ENCODE data around the gene TAGLN2.
A peak's percentile ranks its signal among the peaks of the same experiment; 100 is the strongest.

TAGLN2 gene

DNA sequence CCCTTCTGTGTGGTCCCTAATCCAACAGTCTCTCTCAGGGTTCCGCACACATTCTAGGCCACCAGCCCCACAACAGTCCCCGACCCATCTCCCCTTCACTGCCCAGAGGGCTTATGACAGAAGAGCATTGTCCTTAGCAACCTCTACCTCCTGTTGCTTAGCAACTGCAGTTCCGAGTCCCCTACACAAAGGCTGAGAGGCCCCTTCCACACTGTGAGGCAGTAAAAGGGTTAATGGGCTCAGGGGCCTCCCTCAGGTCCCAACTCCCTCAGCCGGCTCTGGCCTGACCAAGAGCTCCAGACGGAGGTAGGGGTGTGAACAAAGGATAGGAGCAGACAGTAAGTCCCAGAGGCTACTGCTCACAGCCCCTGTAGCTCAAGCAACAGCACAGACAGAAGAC lies 15.8 kb upstream of the TAGLN2 start:
- in situ Hi-C loops (cut with MboI; ENCODE audit: low pct_unique_long_range_greater_than_20kb, low sequenced_read_pairs, unreplicated experiment) = no loop called here
- DNase-seq (ENCODE audit: low spot score) = no peak
- no peak for TF ChIP-seq CTCF (IDR thresholded peaks at IDR 0.05; ENCODE audit: extremely low read depth, insufficient read depth, missing control alignments)

DNA sequence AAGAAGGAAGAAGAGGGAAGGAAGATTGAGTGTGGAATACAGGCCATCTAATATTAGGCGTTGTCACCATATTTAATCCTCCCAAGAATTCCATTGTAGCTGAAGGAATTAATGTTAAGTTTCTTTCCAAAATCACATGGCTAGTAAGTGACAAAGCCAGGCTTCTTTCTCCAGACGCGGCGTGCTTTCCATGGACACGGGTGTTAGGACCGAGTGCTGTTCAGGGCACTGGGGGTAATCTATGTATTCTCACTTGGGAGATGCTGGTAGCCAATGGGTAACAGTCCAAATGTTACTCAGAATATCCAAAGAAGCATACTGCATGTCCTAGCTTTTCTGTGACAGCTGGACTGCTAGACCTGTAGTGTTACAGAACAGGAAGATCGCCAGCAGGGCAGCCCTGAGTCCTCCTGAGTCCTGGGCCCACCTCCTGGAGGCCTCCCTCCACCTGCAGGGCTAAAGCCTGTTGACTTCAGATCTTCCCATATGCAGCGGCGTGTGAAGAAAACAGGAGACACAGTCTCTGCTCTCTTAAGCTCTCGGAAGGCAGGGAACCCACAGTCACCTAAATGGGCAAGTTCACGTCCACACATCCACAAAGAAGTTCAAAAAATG lies 14.8 kb upstream of the TAGLN2 start:
- no peak for TF ChIP-seq CTCF (IDR thresholded peaks at IDR 0.05; ENCODE audit: extremely low read depth, insufficient read depth, missing control alignments)
- in situ Hi-C loops (cut with MboI; ENCODE audit: low pct_unique_long_range_greater_than_20kb, low sequenced_read_pairs, unreplicated experiment) = no loop called here
- DNase-seq (ENCODE audit: low spot score) = peak; percentile 27

DNA sequence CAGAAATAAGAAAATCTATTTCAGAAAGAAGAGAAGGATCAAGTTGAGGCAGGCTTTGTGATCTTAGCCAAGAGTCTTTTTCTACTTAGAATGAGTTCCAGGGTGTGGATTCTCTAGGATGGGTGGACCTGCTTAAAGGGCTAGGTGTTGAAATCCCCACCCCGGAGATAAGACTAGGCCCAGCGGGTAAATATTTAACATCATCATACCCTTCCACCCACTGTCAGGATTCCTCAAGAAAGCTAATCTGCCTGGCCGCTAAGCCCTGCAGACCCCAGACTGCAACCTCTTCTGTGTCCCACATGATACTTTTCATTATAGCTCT lies 14.3 kb upstream of the TAGLN2 start:
- in situ Hi-C loops (cut with MboI; ENCODE audit: low pct_unique_long_range_greater_than_20kb, low sequenced_read_pairs, unreplicated experiment) = loop anchor here (5.0 kb wide), 1 partner anchor 68 kb away; no protein-coding TSS in a partner anchor
- no peak for TF ChIP-seq CTCF (IDR thresholded peaks at IDR 0.05; ENCODE audit: extremely low read depth, insufficient read depth, missing control alignments)

GRCh38 chr1:159938905-159939677 lies 13.8 kb upstream of the TAGLN2 start:
- in situ Hi-C loops (cut with MboI; ENCODE audit: low pct_unique_long_range_greater_than_20kb, low sequenced_read_pairs, unreplicated experiment) = loop anchor here (5.0 kb wide), 1 partner anchor 68 kb away; no protein-coding TSS in a partner anchor
- TF ChIP-seq CTCF (IDR thresholded peaks at IDR 0.05; ENCODE audit: extremely low read depth, insufficient read depth, missing control alignments) = no peak
- DNase-seq (ENCODE audit: low spot score) = no peak

More for the DNA sequence above, 14.3 kb upstream of the TAGLN2 start:
- DNase-seq (ENCODE audit: low spot score) = no peak

GRCh38 chr1:159938211-159938852 lies 13.0 kb upstream of the TAGLN2 start:
- in situ Hi-C loops (cut with MboI; ENCODE audit: low pct_unique_long_range_greater_than_20kb, low sequenced_read_pairs, unreplicated experiment) = loop anchor here (5.0 kb wide), 1 partner anchor 69 kb away; no protein-coding TSS in a partner anchor
- DNase-seq (ENCODE audit: low spot score) = peak; percentile 42
- TF ChIP-seq CTCF (IDR thresholded peaks at IDR 0.05; ENCODE audit: extremely low read depth, insufficient read depth, missing control alignments) = no peak

DNA sequence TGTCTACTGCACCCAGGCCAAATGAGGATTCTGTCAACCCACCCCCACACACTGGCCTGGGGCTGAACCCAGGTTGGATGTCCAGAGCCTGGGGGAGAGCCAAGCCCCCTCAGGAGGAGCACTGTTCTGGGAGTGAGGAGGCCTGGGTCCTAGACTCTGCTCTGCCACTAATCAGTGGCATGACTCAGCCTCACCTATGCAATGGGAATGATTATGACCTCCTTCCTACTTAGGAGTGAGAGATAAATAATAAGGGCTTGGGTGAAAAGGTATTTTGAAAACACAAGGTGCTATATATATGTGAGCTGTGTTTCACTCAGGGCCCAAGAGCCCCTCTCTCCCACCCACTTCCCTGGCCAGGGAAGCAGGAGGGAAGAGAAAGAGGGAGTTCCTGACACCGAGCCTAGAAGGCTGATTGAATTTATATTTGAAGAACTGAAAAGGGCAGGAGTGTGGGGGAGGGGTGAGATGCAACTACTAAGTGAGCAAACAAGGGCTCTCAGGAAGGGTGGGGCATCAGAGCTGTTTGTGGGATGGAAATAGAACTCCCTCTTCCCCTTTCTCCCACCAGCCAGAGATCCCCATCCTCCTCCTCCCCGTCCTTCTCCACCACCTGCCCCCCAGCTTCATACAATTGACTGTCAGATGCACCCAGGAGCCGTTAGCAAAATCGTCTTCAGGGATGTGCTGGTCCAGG lies 11.9 kb upstream of the TAGLN2 start:
- peak; percentile 44 for DNase-seq (ENCODE audit: low spot score)
- in situ Hi-C loops (cut with MboI; ENCODE audit: low pct_unique_long_range_greater_than_20kb, low sequenced_read_pairs, unreplicated experiment) = loop anchor here (5.0 kb wide), 1 partner anchor 70 kb away; no protein-coding TSS in a partner anchor

More for the DNA sequence above, 11.9 kb upstream of the TAGLN2 start:
- TF ChIP-seq CTCF (IDR thresholded peaks at IDR 0.05; ENCODE audit: extremely low read depth, insufficient read depth, missing control alignments) = no peak

Data from GM13977 (cell line).